GM18858 (cell line): ENCODE results near the gene EMC6.
"Not testable (repeated sequence)": the region's sequence is repeated elsewhere in the genome, so short reads cannot be mapped to it uniquely, and the experiment has no call there.

ENCODE experiments used
- ATAC-seq: cut with Tn5 transposase; IDR thresholded peaks from one replicate; pipeline ENCODE4 v1.9.1; 2021; ENCODE audit not compliant: unreplicated experiment

Gene EMC6

DNA sequence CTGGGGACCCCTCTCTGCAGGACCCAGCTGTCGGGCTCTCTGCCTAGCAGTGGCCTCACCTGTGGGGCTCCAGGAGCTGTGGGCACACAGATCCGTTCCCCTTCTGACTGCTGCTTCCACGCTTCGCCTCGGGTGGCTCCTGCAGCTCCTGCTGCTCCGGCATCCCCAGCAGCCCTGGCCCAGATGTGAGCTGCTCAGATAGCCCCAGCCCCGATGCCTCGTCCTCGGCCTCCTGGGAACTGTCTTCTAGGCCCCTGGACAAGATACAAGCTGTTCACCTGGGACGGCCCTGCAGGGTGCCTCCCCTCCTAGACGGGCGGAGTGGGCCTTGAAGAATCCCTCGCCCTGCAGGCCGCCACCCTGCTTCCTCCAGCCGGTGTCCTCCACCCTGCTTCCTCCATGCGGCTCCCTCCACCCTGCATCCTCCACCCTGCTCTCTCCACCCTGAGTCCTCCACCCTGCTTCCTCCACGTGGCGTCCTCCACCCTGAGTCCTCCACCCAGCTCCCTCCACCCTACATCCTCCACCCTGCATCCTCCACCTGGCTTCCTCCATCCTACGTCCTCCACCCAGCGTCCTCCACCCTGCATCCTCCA lies 11.0 kb downstream of the EMC6 start:
- no peak for ATAC-seq

GRCh38 chr17:3681057-3681456 lies 12.4 kb downstream of the EMC6 start:
- no peak for ATAC-seq

DNA sequence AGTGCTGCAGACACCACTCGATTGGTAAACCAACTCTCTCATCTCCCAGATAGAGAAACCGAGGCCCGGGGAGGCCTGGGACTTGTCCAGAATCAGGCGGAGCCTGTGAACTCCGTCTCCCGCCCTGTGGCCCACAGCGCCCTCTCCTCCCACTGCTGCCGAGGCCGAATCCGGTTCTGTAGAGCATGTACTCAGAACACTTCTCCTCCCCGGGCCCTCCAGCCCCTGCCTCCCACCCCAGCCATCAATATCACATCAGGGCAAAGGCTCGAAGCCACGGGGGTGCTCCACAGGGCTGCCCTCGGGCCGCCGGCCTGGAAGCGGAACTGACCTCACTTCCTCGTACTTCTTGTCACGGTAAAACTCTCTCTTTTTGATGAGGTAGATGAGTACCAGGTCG lies 13.0 kb downstream of the EMC6 start:
- ATAC-seq = no peak

- no peak for ATAC-seq
These were observed 13.4 kb downstream of the EMC6 start for GRCh38 chr17:3682033-3682432.

DNA sequence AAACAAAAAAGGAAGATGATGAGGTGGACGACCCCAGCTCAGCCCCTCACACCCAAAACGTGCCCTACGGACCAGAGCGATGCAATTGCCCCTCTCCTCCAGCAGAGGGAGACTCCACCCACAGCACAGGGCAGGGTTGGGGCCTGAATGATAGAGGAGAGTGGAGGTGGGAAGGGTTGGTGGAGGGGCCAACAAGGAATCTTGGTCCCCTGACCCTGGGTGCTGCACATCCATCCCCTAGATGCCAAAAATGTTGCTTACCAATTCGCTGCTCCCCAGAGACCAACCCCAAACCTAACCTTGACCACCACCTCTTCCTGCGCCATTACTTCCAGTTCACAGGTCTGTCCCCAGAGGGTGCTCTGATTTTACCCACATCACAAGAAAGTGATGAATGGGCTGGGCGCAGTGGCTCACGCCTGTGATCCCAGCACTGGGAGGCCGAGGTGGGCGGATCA lies 14.5 kb downstream of the EMC6 start:
- ATAC-seq = no peak

- ATAC-seq = no peak
These were observed 16.6 kb downstream of the EMC6 start for GRCh38 chr17:3685174-3685573.

DNA sequence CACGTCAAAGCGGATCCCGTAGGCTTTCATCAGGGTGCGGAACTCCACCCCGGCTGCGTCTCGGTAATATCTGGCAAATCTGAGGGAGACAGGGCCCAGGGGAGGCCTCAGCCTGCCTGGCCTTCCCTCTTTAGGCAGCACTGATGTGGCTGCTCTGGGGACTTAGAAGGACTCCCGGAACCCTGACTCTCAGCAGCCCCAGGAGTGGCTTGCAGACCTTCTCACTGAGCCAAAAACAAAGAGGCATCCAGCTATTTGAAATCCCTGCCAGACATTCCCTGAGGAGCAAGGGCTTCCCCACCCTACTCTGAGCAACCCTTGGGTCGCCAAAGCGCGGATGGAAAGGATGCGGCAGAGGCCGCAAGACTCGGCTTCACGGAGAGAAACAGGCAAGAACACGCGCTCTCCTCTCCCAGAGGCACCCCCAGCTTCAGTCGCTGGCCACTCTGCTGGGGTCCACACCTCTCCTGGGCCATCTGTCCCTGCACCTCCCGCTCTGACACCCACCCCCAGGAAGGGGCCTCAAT lies 19.5 kb downstream of the EMC6 start:
- no peak for ATAC-seq

DNA sequence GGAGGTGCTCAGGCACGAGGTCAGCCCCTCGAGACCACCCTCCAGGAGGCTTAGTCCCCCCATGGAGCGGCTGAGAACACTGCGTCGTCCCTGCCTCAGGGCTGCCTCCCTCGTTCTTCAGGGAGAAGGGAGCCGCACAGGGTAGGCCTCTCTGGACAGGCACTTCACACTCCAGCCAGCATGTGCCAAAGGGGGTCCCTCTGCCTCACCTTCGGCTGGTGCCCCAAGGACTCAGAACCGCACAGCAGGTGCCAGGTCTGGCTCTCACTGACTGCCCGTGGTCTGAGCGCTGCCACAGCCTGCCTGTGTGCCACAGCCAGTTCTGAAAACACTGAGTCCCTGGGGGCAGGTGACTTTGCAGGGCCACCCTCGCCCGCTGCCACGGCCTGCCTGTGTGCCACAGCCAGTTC lies 20.2 kb downstream of the EMC6 start:
- no peak for ATAC-seq

DNA sequence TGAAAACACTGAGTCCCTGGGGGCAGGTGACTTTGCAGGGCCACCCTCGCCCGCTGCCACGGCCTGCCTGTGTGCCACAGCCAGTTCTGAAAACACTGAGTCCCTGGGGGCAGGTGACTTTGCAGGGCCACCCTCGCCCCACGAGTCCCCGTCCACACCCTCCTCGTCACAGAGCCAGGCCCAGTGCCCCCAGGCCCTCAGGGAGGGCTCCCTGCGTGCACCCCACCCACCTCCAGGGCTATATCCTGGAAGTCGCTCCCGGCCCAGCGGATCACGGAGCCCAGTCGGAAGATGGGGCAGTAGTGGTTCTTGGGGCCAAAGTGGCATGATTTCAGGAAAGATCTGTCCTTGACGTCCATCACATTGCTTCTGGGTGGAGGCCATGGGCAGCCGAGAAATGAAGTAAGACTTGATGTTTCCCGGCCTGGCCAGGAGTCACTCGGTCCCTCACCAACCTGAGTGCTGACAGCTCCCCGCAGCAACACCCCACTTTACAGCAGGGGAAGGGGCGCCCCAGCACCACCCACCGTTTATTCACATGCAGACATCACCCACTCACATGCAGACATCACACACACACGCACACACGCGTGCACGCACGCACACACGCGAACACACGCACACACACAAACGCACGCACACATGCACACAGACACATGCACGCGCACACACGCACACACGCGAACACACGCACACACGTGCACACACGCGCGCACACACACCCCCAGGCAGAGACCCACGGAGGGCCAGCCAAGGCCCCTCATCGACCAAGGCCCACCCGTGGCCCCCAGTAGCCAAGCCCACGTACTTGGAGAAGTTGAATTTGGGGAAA lies 20.9 kb downstream of the EMC6 start:
- ATAC-seq = no peak

DNA sequence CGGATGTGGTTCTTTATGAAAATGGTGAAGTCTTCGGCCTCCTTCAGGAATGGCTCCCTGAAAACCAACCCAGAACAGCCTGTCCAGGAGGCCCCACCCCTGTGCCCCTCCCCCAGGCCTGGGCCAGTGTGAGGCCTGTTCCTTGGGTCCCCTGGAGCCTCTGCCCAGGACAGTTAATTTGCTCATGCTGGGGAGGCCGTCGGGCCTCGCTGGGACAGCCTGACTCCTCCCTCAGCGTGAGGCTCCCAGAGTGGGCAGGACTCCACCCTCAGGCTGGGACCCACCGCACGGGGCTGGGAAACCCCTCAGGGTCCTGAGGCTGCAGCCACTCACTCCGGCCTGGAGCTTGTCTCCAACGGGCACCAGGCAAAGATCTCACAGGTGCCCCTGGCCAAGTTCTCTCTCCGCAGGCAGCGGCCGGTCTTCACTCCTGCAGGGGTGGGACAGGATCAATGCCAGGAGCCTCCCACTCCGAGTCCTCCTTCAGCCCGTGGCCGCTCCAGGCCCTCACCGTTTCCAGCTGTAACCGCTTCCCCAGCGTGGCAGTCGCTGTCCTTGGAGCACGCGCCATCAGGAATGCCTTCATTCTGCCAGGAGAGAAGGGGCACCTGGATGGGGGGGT lies 21.6 kb downstream of the EMC6 start:
- ATAC-seq = no peak

- no peak for ATAC-seq
These were observed 23.0 kb downstream of the EMC6 start for GRCh38 chr17:3691617-3692067.

GRCh38 chr17:3692346-3692745 lies 23.7 kb downstream of the EMC6 start:
- no peak for ATAC-seq

GRCh38 chr17:3693141-3693540 lies 24.5 kb downstream of the EMC6 start:
- no peak for ATAC-seq

DNA sequence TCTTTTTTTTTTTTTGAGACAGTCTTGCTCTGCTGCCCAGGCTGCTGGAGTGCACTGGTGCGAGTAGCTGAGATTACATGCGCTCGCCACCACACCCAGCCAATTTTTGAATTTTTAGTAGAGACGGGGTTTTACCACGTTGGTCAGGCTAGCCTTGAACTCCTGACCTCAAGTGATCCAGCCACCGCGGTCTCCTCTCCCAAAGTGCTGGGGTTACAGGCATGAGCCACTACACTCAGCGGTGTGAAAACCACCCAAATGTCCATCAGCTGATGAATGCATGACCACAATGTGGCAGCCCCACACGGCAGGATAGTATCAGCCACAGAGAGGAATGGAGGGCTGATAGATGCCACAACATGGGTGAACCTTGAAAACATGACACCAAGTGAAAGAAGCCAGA lies 25.2 kb downstream of the EMC6 start:
- peak; percentile 43 for ATAC-seq

GRCh38 chr17:3695129-3695722 lies 26.6 kb downstream of the EMC6 start:
- no peak for ATAC-seq

- ATAC-seq = no peak
These were observed 27.3 kb downstream of the EMC6 start, which contains the start of gene P2RX5 for GRCh38 chr17:3695723-3696411. Gene P2RX5 (minus strand): TSS chr17:3696155. CDS start chr17:3696005, 150 bp downstream.

- ATAC-seq = no peak
These were observed 28.5 kb downstream of the EMC6 start for GRCh38 chr17:3697103-3697476.

DNA sequence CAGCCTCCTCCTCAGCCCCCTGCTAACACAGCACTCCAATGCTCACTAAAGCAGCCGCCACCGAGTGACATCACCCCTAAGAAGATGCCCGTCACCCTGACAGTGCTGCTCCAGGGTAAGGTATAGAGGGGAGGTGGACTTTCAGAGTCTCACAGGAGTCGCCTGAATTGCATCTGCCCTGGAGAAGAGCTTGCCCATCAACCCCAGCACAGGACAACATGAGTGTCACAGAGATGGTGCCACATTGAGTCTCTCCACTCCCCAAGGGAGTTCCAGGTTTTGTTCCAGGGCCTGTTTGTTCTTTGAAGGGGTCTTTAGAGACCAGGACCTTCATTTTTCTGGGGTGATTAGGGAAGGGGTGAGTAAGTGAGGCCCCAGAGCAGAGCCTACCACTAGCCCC lies 29.5 kb downstream of the EMC6 start:
- no peak for ATAC-seq

GRCh38 chr17:3699951-3700350 lies 31.3 kb downstream of the EMC6 start:
- ATAC-seq = no peak

DNA sequence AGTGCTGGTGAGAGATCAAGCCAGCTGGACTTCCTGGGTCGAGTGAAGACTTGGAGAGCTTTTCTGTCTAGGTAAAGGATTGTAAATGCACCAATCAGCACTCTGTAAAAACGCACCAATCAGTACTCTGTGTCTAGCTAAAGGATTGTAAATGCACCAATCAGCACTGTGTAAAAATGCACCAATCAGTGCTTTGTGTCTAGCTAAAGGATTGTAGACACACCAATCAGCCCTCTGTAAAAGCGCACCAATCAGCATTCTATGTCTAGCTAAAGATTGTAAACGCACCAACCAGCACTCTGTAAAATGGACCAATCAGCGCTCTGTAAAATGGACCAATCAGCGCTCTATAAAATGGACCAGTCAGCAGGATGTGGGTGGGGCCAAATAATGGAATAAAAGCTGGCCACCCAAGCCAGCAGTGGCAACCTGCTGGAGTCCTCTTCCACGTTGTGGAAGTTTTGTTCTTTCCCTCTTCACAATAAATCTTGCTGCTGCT lies 33.5 kb downstream of the EMC6 start:
- not testable (repeated sequence) for ATAC-seq
